HG03060 (cell line): ENCODE results near the gene G3BP2.
"Not testable (repeated sequence)": the region's sequence is repeated elsewhere in the genome, so short reads cannot be mapped to it uniquely, and the experiment has no call there.

Experiments used
- ATAC-seq: cut with Tn5 transposase; IDR thresholded peaks from one replicate; pipeline ENCODE4 v1.9.1; 2021; ENCODE audit warnings: low read depth, moderate number of reproducible peaks; ENCODE audit not compliant: unreplicated experiment

Gene G3BP2

GRCh38 chr4:75685546-75686189 lies 12.5 kb upstream of the G3BP2 start:
- no peak for ATAC-seq

DNA sequence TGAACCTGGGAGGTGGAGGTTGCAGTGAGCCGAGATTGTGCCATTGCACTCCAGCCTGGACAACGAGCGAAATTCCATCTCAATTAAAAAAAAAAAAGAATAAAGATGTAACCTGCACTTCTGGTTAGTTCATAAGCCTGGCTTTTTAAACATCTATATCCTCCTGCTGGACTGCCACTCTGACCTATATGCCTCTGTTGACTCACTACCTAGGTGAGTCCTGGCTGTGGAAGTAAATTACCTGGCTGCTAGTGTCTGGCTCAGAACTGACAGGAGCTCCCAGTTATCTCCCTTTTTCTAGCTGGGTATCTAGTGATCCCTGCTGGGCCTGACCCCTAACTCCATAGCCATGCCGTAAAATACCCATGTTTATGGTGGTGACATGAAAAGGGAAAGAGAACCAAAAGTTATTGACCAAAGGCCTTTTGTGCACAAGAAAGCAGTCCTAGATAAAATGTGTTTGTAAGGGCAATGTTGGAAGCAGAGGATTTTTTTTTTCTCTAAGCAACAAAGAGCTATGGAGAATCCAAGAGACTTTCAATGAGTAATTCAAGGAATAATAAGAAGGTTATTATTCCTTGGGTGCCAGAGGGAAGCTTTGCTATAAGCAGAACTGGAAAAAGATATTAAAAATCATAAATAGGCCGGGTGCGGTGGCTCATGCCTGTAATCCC lies 10.4 kb upstream of the G3BP2 start:
- no peak for ATAC-seq

DNA sequence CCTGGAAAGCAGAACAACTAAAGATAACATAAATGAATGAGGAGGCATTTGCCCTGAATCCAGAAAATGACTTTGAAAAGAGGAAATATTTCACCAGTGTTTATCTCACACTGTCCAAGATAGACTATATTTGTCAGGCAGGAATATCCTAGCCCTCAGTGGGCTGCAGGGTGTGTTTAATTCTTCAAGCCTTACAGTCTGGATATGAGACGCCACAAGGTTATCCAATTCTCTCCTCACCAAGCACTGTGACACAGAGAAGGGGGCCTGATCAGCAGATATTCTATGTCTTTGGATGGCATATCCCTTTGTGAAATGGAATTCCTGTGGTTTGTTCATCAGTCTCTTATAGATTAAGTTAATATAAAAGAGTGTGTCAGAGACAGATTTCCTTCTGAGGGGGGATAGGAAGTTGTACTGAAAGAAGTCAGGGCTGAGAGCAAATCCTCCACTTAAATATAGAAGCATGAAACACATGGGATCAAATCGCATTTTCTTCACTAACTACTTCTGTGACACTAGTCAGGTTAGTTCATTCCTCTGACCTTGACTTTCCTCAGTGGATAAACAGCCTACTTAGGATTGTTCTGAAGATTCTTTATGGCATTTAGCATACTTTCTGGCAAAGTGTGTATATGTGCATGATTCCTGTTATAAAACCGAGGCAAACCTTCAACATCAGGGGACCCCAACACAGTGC lies 6.8 kb upstream of the G3BP2 start:
- no peak for ATAC-seq

DNA sequence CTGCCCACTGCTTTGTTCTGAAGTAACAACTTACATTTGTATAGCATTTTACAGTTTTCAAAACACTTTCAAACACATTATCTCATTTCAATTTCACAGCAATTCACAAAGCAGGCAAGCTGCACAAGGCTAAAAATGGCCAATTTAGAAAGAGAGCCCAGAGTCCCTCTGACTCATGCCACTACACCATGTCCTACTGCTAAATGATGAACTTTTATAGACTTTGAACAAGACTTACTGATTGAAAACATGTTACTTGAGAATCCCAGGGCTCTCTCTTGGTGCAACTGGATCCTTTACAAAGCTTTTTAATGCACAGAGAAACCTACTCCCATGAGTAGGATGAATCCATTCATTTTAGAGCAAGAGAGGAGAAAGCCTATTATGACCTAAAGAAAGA lies 5.8 kb upstream of the G3BP2 start:
- no peak for ATAC-seq

DNA sequence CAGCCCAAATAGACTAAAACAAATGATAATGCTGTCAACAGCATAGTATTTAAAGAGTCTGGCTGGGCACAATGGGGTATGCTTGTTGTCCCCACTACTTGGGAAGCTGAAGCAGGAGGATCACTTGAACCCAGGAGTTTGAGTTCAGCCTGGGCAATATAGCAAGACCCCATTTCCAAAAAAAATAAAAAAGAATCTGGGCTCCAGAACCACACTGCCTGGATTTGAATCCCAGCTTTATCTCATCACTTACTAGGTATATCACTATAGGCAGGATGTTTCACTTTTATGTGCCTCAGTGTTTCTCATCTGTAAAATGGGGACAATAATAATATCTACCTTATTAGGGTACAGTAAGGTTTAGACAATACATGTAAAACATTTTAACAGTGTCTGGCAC lies 5.3 kb upstream of the G3BP2 start:
- ATAC-seq = no peak

- no peak for ATAC-seq
Observed at GRCh38 chr4:75675004-75675531, 1.9 kb upstream of the G3BP2 start.

DNA sequence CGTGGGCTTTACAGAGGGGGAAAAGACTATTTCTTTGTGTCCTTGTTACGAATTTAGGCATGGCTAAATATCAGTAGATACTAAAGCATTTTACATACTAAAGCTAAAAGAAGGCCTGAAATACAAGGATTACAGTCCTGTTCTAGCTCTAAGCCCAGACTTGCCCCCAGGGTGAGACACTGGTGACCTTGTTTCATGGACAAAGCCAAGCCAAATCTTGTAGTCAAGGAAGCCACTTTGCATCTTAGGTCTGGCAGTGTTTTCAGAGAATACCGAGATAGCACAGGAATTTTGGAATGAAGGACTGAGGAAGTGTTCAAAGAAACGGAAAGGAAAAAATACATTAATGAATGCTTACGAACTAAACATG lies 733 bp upstream of the G3BP2 start:
- ATAC-seq = no peak

DNA sequence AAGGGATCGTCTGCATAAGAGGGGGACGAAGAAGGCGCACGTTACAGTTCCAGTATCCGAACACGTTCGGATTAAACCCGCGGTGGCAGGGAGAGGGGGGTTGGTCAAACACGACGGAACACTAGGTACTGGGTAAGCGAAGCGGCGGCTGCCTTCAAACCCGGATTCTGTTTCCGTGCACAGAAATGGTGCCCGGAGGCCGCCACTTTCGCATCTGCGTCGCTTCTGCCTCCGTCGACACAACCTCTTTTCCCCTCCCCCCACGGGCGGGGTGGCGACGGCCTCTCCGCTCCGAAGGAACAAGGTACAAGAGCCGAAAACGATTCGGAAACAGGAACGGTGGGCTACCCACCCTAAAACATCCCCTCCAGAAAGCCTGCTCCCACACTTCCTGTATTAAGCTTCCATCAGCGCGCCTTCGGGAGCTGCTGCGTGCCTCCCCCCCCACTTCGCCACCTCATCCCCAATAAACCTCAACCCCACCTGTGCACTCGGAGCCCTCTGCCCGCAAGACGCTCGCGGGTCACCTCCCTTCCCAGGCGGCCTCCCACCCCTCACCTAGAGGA lies 667 bp downstream of the G3BP2 start:
- ATAC-seq = peak; percentile 16

DNA sequence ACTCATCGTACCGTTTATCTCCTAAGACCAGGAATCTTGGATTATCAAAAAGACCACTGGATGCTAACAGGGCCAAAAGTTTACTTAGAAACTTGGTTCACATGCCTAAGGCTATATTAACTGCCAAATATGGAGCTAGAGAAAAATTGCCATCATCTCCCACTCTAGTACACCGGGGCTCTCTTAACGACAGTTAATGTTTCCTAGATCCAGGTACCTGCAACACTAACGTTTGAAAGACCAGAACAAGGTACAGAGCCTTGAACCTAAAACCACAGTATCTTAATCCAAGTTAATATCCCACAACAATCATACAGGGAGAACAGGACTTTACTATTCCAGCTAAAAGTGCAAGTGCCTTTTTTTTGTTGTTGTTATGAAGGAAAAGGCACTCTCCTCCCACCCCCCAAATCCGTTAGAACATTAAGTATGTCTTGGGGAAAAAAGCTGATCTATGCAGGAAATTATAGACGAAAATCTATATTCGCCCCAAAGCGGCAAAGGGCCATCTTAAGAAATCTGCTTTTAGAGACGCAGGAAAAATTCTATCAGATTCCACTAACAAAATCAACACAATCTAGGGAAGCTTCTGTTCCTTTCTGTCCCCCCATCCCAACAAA lies 1.3 kb downstream of the G3BP2 start:
- no peak for ATAC-seq

GRCh38 chr4:75668596-75668995 lies 4.6 kb downstream of the G3BP2 start:
- no peak for ATAC-seq

GRCh38 chr4:75667636-75668035 lies 5.6 kb downstream of the G3BP2 start:
- ATAC-seq = not testable (repeated sequence)

GRCh38 chr4:75666299-75666698 lies 6.9 kb downstream of the G3BP2 start:
- ATAC-seq = no peak

DNA sequence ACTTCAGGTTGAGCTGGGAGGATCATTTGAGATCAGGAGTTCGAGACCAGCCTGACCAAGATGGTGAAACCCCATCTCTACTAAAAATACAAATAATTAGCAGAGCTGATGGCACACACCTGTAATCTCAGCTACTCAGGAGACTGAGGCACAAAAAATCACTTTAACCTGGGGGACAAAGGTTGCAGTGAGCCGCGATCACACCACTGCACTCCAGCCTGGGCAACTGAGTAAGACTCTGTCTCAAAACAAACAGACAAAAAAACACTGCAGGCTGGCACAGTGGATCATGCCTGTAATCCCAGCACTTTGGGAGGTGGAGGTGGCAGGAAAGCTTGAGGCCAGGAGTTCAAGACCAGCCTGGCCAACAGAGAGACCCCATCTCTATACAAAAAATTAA lies 8.6 kb downstream of the G3BP2 start:
- not testable (repeated sequence) for ATAC-seq

GRCh38 chr4:75662626-75663025 lies 10.6 kb downstream of the G3BP2 start:
- ATAC-seq = no peak

GRCh38 chr4:75660491-75660890 lies 12.7 kb downstream of the G3BP2 start:
- no peak for ATAC-seq

DNA sequence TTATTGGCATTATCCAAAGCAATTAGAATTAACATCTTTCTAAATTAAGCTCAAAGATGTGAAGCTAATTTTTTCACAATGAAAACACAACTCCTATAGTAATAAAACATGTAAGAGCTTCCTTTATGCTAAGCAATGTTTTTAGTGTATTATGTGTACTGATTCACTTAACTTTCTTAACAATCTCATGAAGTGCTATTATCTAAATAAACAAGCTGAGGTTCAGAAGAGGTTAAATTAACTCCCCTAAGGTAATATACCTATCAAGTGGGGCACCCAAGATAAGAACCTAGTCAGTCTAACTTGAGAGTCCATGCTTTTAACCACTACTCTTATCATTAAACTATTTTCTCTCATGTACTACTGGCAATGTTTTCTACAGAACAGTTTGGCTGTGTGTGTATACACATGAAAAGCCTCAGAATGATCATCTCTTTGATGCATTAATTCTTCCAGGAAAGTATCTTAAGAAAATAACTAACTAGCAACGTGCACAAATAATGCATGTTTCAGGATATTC lies 13.6 kb downstream of the G3BP2 start:
- ATAC-seq = no peak

- no peak for ATAC-seq
Observed at GRCh38 chr4:75658876-75659275, 14.3 kb downstream of the G3BP2 start.

DNA sequence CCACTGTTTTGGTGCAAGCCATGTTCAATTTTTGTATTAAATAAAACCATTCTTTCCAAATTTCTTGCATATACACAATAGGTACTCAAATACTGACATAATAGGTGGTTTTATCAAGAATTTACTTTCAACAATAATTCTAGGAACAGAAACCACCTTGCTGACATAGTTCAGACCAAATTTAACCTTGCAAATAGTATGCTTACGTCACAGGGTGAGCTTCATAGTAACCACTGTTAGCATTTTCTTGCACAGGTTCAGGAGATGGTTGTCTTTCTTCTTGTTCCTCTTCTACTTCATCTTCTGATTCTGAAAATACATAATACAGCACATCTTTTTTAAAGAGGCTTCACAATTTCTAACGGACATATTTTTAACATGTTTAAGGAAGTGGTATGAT lies 17.6 kb downstream of the G3BP2 start:
- ATAC-seq = no peak

GRCh38 chr4:75654905-75655304 lies 18.3 kb downstream of the G3BP2 start:
- ATAC-seq = no peak

- no peak for ATAC-seq
Observed at GRCh38 chr4:75653845-75654503, 19.2 kb downstream of the G3BP2 start.
